ENCODE results near the gene PDK4.

PDK4 gene

GRCh38 chr7:95592570-95592969, 3.7 kb downstream of the PDK4 start:
- Mint-ChIP-seq H3K4me3 (no peak overlapping the region), H3K4me1 (no peaks in the 10 kb centered on the region), H3K9me3 (no peaks in the 10 kb centered on the region), H3K36me3 (no peaks in the 10 kb centered on the region), H3K27ac (no peak overlapping the region), H3K27me3 (peaks cover 22% of the 10 kb centered on the region)
- CTCF ChIA-PET = no interaction called here
- no peak for DNase-seq

GRCh38 chr7:95590387-95591248, 5.7 kb downstream of the PDK4 start:
- no peak for DNase-seq
- H3K4me1 Mint-ChIP-seq = no peaks in the 10 kb centered on the region
- H3K27ac Mint-ChIP-seq = no peak overlapping the region
- H3K4me3 Mint-ChIP-seq = no peak overlapping the region
- H3K9me3 Mint-ChIP-seq = no peaks in the 10 kb centered on the region
- peaks cover 5% of the 10 kb centered on the region for H3K27me3 Mint-ChIP-seq
- CTCF ChIA-PET = no interaction called here
- no peaks in the 10 kb centered on the region for H3K36me3 Mint-ChIP-seq

GRCh38 chr7:95589766-95590165, 6.5 kb downstream of the PDK4 start:
- Mint-ChIP-seq H3K9me3 (no peaks in the 10 kb centered on the region), H3K4me3 (no peak overlapping the region), H3K4me1 (no peaks in the 10 kb centered on the region), H3K36me3 (no peaks in the 10 kb centered on the region), H3K27me3 (no peaks in the 10 kb centered on the region), H3K27ac (no peak overlapping the region)
- DNase-seq = no peak
- CTCF ChIA-PET = no interaction called here

- no peaks in the 10 kb centered on the region for H3K9me3 Mint-ChIP-seq
- no peak overlapping the region for H3K4me3 Mint-ChIP-seq
- CTCF ChIA-PET = no interaction called here
- no peaks in the 10 kb centered on the region for H3K4me1 Mint-ChIP-seq
- H3K27ac Mint-ChIP-seq = no peak overlapping the region
- peaks cover 4% of the 10 kb centered on the region for H3K27me3 Mint-ChIP-seq
- DNase-seq = no peak
- no peaks in the 10 kb centered on the region for H3K36me3 Mint-ChIP-seq
Observed at GRCh38 chr7:95589031-95589430, 7.3 kb downstream of the PDK4 start.

- peaks cover 4% of the 10 kb centered on the region for H3K27me3 Mint-ChIP-seq
- no peak overlapping the region for H3K4me3 Mint-ChIP-seq
- no peak overlapping the region for H3K27ac Mint-ChIP-seq
- H3K36me3 Mint-ChIP-seq = no peaks in the 10 kb centered on the region
- no peak for DNase-seq
- H3K9me3 Mint-ChIP-seq = no peaks in the 10 kb centered on the region
- no peaks in the 10 kb centered on the region for H3K4me1 Mint-ChIP-seq
- CTCF ChIA-PET = no interaction called here
Observed at GRCh38 chr7:95586951-95587301, 9.4 kb downstream of the PDK4 start.

GRCh38 chr7:95585426-95585789, 10.9 kb downstream of the PDK4 start:
- Mint-ChIP-seq H3K27ac (no peak overlapping the region), H3K4me3 (no peak overlapping the region), H3K27me3 (peaks cover 4% of the 10 kb centered on the region), H3K9me3 (no peaks in the 10 kb centered on the region), H3K36me3 (no peaks in the 10 kb centered on the region), H3K4me1 (no peaks in the 10 kb centered on the region)
- CTCF ChIA-PET = no interaction called here
- no peak for DNase-seq

GRCh38 chr7:95584769-95585425, 11.4 kb downstream of the PDK4 start:
- no peak for DNase-seq
- Mint-ChIP-seq H3K27ac (no peak overlapping the region), H3K36me3 (no peaks in the 10 kb centered on the region), H3K9me3 (no peaks in the 10 kb centered on the region), H3K4me3 (no peak overlapping the region), H3K4me1 (no peaks in the 10 kb centered on the region), H3K27me3 (peaks cover 4% of the 10 kb centered on the region)
- CTCF ChIA-PET = no interaction called here

GRCh38 chr7:95583834-95584621, 12.3 kb downstream of the PDK4 start:
- no peak overlapping the region for H3K27ac Mint-ChIP-seq
- H3K9me3 Mint-ChIP-seq = no peaks in the 10 kb centered on the region
- no peaks in the 10 kb centered on the region for H3K4me1 Mint-ChIP-seq
- peaks cover 4% of the 10 kb centered on the region for H3K27me3 Mint-ChIP-seq
- no peak overlapping the region for H3K4me3 Mint-ChIP-seq
- no peak for DNase-seq
- CTCF ChIA-PET = no interaction called here
- H3K36me3 Mint-ChIP-seq = no peaks in the 10 kb centered on the region

- peaks cover 4% of the 10 kb centered on the region for H3K27me3 Mint-ChIP-seq
- no peak for DNase-seq
- H3K36me3 Mint-ChIP-seq = no peaks in the 10 kb centered on the region
- H3K4me3 Mint-ChIP-seq = no peak overlapping the region
- H3K4me1 Mint-ChIP-seq = no peaks in the 10 kb centered on the region
- no peak overlapping the region for H3K27ac Mint-ChIP-seq
- H3K9me3 Mint-ChIP-seq = no peaks in the 10 kb centered on the region
- CTCF ChIA-PET = no interaction called here
Observed at GRCh38 chr7:95582578-95583293, 13.6 kb downstream of the PDK4 start.

- H3K9me3 Mint-ChIP-seq = no peaks in the 10 kb centered on the region
- peaks cover 4% of the 10 kb centered on the region for H3K27me3 Mint-ChIP-seq
- H3K4me3 Mint-ChIP-seq = no peak overlapping the region
- no peak for DNase-seq
- no peaks in the 10 kb centered on the region for H3K4me1 Mint-ChIP-seq
- H3K27ac Mint-ChIP-seq = no peak overlapping the region
- no peaks in the 10 kb centered on the region for H3K36me3 Mint-ChIP-seq
- CTCF ChIA-PET = no interaction called here
Observed at GRCh38 chr7:95581467-95581866, 14.8 kb downstream of the PDK4 start.

- Mint-ChIP-seq H3K4me1 (no peaks in the 10 kb centered on the region), H3K27ac (no peak overlapping the region), H3K4me3 (no peak overlapping the region), H3K36me3 (no peaks in the 10 kb centered on the region), H3K9me3 (no peaks in the 10 kb centered on the region), H3K27me3 (peaks cover 4% of the 10 kb centered on the region)
- DNase-seq = no peak
- CTCF ChIA-PET = no interaction called here
Observed at GRCh38 chr7:95579318-95579717, 17.0 kb downstream of the PDK4 start.

- H3K36me3 Mint-ChIP-seq = no peaks in the 10 kb centered on the region
- H3K27me3 Mint-ChIP-seq = no peaks in the 10 kb centered on the region
- H3K27ac Mint-ChIP-seq = no peak overlapping the region
- CTCF ChIA-PET = no interaction called here
- no peaks in the 10 kb centered on the region for H3K4me1 Mint-ChIP-seq
- no peak overlapping the region for H3K4me3 Mint-ChIP-seq
- no peak for DNase-seq
- H3K9me3 Mint-ChIP-seq = no peaks in the 10 kb centered on the region
Observed at GRCh38 chr7:95578299-95578855, 17.9 kb downstream of the PDK4 start.

GRCh38 chr7:95577137-95577536, 19.2 kb downstream of the PDK4 start:
- DNase-seq = no peak

GRCh38 chr7:95569720-95570119, 26.6 kb downstream of the PDK4 start:
- no peaks in the 10 kb centered on the region for H3K27me3 Mint-ChIP-seq
- H3K4me1 Mint-ChIP-seq = no peaks in the 10 kb centered on the region
- H3K27ac Mint-ChIP-seq = no peak overlapping the region
- no peaks in the 10 kb centered on the region for H3K36me3 Mint-ChIP-seq
- DNase-seq = no peak
- no peak overlapping the region for H3K4me3 Mint-ChIP-seq
- no peaks in the 10 kb centered on the region for H3K9me3 Mint-ChIP-seq
- CTCF ChIA-PET = no interaction called here

More at GRCh38 chr7:95577137-95577536, 19.2 kb downstream of the PDK4 start:
- Mint-ChIP-seq H3K9me3 (no peaks in the 10 kb centered on the region), H3K4me3 (no peak overlapping the region), H3K36me3 (no peaks in the 10 kb centered on the region), H3K4me1 (no peaks in the 10 kb centered on the region), H3K27me3 (no peaks in the 10 kb centered on the region), H3K27ac (no peak overlapping the region)
- CTCF ChIA-PET = no interaction called here
